ENCODE data around the gene GPER1. TPM values are rescaled to one million over a fixed set of nuclear protein-coding genes. Genes with fewer than 3 reads are reported as not detected.

The GPER1 gene
- total and polyA plus RNA-seq, 7 experiments from 2014 or later: 0.13 to 1.3 (median 0.34) TPM; not detected in 3

DNA sequence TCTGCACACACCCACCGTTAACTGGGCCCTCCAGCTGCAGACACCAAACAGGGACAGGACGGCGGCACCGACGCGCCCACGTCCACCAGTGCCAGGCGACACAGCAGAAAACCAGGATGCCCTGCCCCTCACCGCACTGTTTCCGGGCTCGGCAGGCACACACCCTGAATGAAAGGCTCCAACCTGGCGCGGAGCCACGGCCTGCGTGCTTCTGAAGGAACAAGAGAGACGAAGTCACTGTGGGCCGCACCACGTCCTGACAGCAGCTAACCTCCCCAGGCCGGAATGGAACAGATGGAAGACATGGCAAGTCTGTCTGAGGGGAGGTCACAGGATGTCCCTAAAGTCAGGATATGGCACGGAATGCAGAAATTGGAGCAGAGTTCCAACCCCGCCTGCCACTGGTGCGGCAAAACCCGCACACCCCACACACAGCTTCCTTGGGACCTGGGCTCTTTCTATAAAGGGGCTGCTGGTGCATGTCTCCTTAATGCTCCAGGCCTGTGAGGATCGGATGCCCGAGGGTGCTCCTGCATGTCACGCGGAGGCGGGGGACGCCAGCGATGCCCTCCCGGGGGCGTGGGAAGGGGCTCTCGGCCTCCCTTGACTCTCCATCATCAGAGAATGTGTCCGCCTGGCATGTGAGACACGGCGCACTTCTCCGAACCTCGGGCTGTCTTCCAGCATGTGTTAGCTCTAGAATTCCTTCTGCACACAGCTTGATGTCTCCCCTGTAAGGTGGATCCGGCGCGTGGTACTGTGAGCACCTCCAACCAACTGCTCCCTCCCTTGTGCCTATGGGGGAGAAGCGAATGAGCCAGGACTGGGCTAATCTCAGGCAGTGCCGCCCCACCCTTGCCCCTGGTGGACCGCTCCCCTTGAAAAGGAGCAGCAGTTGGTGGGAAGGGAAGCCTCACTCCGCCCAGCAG, 3.9 kb upstream of the GPER1 start:
- Histone ChIP-seq H3K4me1 (ENCODE audit: control insufficient read depth in 2 of 2, insufficient read depth in 2 of 2, low read length in 2 of 2) (peaks cover 3 to 6% of the 10 kb centered on the region in 2 donors), H3K4me3 (ENCODE audit: low read length) (no peak overlapping the region), H3K27ac (ENCODE audit: low read depth, low read length) (no peak overlapping the region), H3K36me3 (ENCODE audit: control insufficient read depth in 2 of 3, insufficient read depth in 3 of 3, low read length in 3 of 3) (no peaks in the 10 kb centered on the region), H3K9me3 (ENCODE audit: control insufficient read depth in 2 of 3, low read length in 3 of 3) (no peaks in the 10 kb centered on the region), H3K27me3 (ENCODE audit: control insufficient read depth in 2 of 2, insufficient read depth in 2 of 2, low read length in 2 of 2) (no peaks in the 10 kb centered on the region)
- Mint-ChIP-seq H3K9me3 (no peaks in the 10 kb centered on the region), H3K27ac (no peak overlapping the region), H3K4me3 (no peak overlapping the region), H3K4me1 (peaks cover 7 to 19% (median 12%) of the 10 kb centered on the region in 7 donors), H3K27me3 (peaks cover 0 to 3% (median 0%) of the 10 kb centered on the region in 5 donors), H3K36me3 (peaks cover 0 to 3% (median 0%) of the 10 kb centered on the region in 5 donors)
- ATAC-seq (no peak), DNase-seq (peak in 1 of 9 donors; percentile 6)
- intact Hi-C loops (cut with micrococcal nuclease): no loop called here
- CTCF ChIA-PET: interaction anchor here (0.6 kb wide), 2 partner anchors 9 to 347 kb away, joined by 3 to 7 read pairs; no protein-coding TSS in a partner anchor
- POLR2A ChIA-PET: no interaction called here

DNA sequence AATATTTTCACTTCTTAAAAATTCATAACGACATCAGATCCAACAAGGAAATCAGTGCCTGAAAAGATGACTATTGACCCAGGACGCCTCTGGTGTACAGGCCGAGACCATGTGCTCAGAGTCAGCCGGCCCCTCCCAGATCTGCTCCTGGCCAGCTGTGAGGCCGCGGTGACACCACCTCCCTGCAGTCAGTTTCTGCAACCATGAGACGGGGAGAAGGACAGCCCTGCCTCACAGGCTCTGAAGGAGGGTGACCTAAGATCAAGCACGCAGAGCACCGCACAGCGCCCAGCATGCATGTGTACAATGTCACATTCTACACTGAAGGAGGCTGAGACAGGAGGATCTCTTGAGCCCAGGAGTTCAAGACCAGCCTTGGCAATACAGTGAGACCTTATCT, 2.6 kb upstream of the GPER1 start:
- Histone ChIP-seq H3K9me3 (ENCODE audit: control insufficient read depth in 2 of 3, low read length in 3 of 3) (no peaks in the 10 kb centered on the region), H3K27me3 (ENCODE audit: control insufficient read depth in 2 of 2, insufficient read depth in 2 of 2, low read length in 2 of 2) (no peaks in the 10 kb centered on the region), H3K36me3 (ENCODE audit: control insufficient read depth in 2 of 3, insufficient read depth in 3 of 3, low read length in 3 of 3) (no peaks in the 10 kb centered on the region), H3K4me3 (ENCODE audit: low read length) (no peak overlapping the region), H3K27ac (ENCODE audit: low read depth, low read length) (no peak overlapping the region), H3K4me1 (ENCODE audit: control insufficient read depth in 2 of 2, insufficient read depth in 2 of 2, low read length in 2 of 2) (peaks cover 3 to 6% of the 10 kb centered on the region in 2 donors)
- DNase-seq (no peak), ATAC-seq (no peak)
- Mint-ChIP-seq H3K4me1 (peaks cover 7 to 20% (median 12%) of the 10 kb centered on the region in 7 donors), H3K27me3 (peaks cover 0 to 3% (median 0%) of the 10 kb centered on the region in 5 donors), H3K4me3 (no peak overlapping the region), H3K36me3 (peaks cover 0 to 3% (median 0%) of the 10 kb centered on the region in 5 donors), H3K9me3 (no peaks in the 10 kb centered on the region), H3K27ac (no peak overlapping the region)
- POLR2A ChIA-PET: no interaction called here
- CTCF ChIA-PET: interaction anchor here (1.0 to 2.5 kb wide), 2 partner anchors 15 to 90 kb away, joined by 3 to 20 read pairs; no protein-coding TSS in a partner anchor
- intact Hi-C loops (cut with micrococcal nuclease): loop anchor here in 1 of 2 donors (5.0 kb wide), 1 partner anchor 52 kb away; a partner anchor contains a TSS

- Mint-ChIP-seq H3K4me3 (no peak overlapping the region), H3K27me3 (peaks cover 0 to 3% (median 0%) of the 10 kb centered on the region in 5 donors), H3K27ac (no peak overlapping the region), H3K9me3 (no peaks in the 10 kb centered on the region), H3K36me3 (peaks cover 0 to 3% (median 0%) of the 10 kb centered on the region in 5 donors), H3K4me1 (peaks cover 7 to 20% (median 12%) of the 10 kb centered on the region in 7 donors)
- no peak overlapping the region for H3K4me3 ChIP-seq (ENCODE audit: low read length)
- intact Hi-C loops (cut with micrococcal nuclease): loop anchor here in 1 of 2 donors (2.0 to 5.0 kb wide), 2 partner anchors 51 to 91 kb away; a partner anchor contains a TSS
- CTCF ChIA-PET: interaction anchor here (0.5 to 2.5 kb wide), 8 partner anchors 9 to 89 kb away, joined by 3 to 20 read pairs (median 3); no protein-coding TSS in a partner anchor
- H3K27ac ChIP-seq (ENCODE audit: low read depth, low read length): no peak overlapping the region
- H3K27me3 ChIP-seq (ENCODE audit: control insufficient read depth in 2 of 2, insufficient read depth in 2 of 2, low read length in 2 of 2): no peaks in the 10 kb centered on the region
- no peaks in the 10 kb centered on the region for H3K36me3 ChIP-seq (ENCODE audit: control insufficient read depth in 2 of 3, insufficient read depth in 3 of 3, low read length in 3 of 3)
- DNase-seq (no peak), ATAC-seq (no peak)
- H3K9me3 ChIP-seq (ENCODE audit: control insufficient read depth in 2 of 3, low read length in 3 of 3): no peaks in the 10 kb centered on the region
- POLR2A ChIA-PET: interaction anchor here (0.6 to 1.1 kb wide), 3 partner anchors 34 to 84 kb away, joined by 3 to 4 read pairs (median 3); no protein-coding TSS in a partner anchor
- H3K4me1 ChIP-seq (ENCODE audit: control insufficient read depth in 2 of 2, insufficient read depth in 2 of 2, low read length in 2 of 2): peaks cover 3 to 6% of the 10 kb centered on the region in 2 donors
Observed at GRCh38 chr7:1085910-1086421, 1.9 kb upstream of the GPER1 start.

DNA sequence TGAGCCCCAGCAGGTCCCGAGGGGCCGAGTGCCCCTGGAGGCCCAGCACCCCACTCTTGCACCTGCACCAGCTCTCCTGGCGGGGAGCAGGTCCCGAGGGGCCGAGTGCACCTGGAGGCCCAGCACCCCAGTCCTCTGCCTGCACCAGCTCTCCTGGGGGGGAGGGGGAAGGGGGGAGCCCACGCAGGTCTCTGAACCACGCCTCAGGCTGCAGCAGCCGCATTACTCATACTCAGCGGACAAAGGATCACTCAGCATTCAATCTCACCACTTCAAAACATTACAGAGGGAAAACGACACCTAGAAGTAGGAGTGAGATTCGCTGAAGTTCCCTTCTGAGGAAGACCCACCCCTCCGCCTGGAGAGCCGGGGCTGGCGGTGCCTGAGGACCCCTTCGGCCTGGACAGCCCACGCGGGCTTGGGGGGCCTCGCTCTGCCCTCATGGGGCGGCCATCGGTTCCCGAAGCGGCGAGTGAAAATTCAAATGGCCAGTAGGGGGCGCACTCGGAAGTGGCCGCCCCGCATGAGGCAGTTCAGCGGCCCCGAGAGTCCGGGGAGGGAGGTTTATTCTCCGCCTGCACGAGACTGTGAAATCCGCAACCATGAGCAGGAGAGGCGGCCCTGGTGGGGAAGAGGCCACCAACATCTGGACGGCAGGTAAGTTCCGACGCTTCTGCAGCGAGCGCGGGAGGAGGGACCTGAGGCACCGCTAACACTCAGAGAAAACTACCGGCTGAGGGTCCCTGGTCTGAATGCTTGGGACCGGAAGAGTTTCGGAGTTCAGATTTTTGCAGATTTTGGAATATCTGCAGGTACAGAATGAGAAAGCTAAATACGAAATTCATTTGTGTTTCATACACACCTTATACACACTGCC, 1.1 kb upstream of the GPER1 start:
- Histone ChIP-seq H3K36me3 (ENCODE audit: control insufficient read depth in 2 of 3, insufficient read depth in 3 of 3, low read length in 3 of 3) (no peaks in the 10 kb centered on the region), H3K27me3 (ENCODE audit: control insufficient read depth in 2 of 2, insufficient read depth in 2 of 2, low read length in 2 of 2) (no peaks in the 10 kb centered on the region), H3K27ac (ENCODE audit: low read depth, low read length) (no peak overlapping the region), H3K4me1 (ENCODE audit: control insufficient read depth in 2 of 2, insufficient read depth in 2 of 2, low read length in 2 of 2) (peaks cover 3 to 6% of the 10 kb centered on the region in 2 donors), H3K4me3 (ENCODE audit: low read length) (peak overlapping the region; percentile 50), H3K9me3 (ENCODE audit: control insufficient read depth in 2 of 3, low read length in 3 of 3) (no peaks in the 10 kb centered on the region)
- Mint-ChIP-seq H3K4me3 (peak overlapping the region; percentile 59 to 86 (median 80)), H3K9me3 (no peaks in the 10 kb centered on the region), H3K4me1 (peaks cover 7 to 20% (median 12%) of the 10 kb centered on the region in 7 donors), H3K27ac (peak overlapping the region in 1 of 9 donors; percentile 82), H3K27me3 (peaks cover 0 to 3% (median 0%) of the 10 kb centered on the region in 5 donors), H3K36me3 (peaks cover 0 to 5% (median 0%) of the 10 kb centered on the region in 5 donors)
- ATAC-seq (peak; percentile 87), DNase-seq (peak; percentile 44 to 83 (median 71))
- CTCF ChIA-PET: interaction anchor here (0.5 to 2.5 kb wide), 9 partner anchors 8 to 88 kb away, joined by 3 to 20 read pairs (median 3); no protein-coding TSS in a partner anchor
- POLR2A ChIA-PET: interaction anchor here (1.0 to 1.1 kb wide), 2 partner anchors 82 to 83 kb away, joined by 3 to 4 read pairs; no protein-coding TSS in a partner anchor
- intact Hi-C loops (cut with micrococcal nuclease): loop anchor here (1.0 to 5.0 kb wide), 5 partner anchors 50 to 90 kb away; a partner anchor contains a TSS

GRCh38 chr7:1087465-1087814, 473 bp upstream of the GPER1 start:
- Histone ChIP-seq H3K4me3 (ENCODE audit: low read length) (peak overlapping the region; percentile 50), H3K9me3 (ENCODE audit: control insufficient read depth in 2 of 3, low read length in 3 of 3) (no peaks in the 10 kb centered on the region), H3K4me1 (ENCODE audit: control insufficient read depth in 2 of 2, insufficient read depth in 2 of 2, low read length in 2 of 2) (peaks cover 3 to 6% of the 10 kb centered on the region in 2 donors), H3K36me3 (ENCODE audit: control insufficient read depth in 2 of 3, insufficient read depth in 3 of 3, low read length in 3 of 3) (no peaks in the 10 kb centered on the region), H3K27me3 (ENCODE audit: control insufficient read depth in 2 of 2, insufficient read depth in 2 of 2, low read length in 2 of 2) (no peaks in the 10 kb centered on the region), H3K27ac (ENCODE audit: low read depth, low read length) (no peak overlapping the region)
- no peaks in the 10 kb centered on the region for H3K9me3 Mint-ChIP-seq
- peaks cover 7 to 20% (median 12%) of the 10 kb centered on the region in 7 donors for H3K4me1 Mint-ChIP-seq
- intact Hi-C loops (cut with micrococcal nuclease): loop anchor here (1.0 to 5.0 kb wide), 5 partner anchors 50 to 89 kb away; a partner anchor contains a TSS
- peaks cover 0 to 8% (median 0%) of the 10 kb centered on the region in 5 donors for H3K36me3 Mint-ChIP-seq
- ChIA-PET CTCF (interaction anchor here (1.6 to 2.5 kb wide), 2 partner anchors 81 to 88 kb away, joined by 4 to 20 read pairs; no protein-coding TSS in a partner anchor), POLR2A (no interaction called here)
- H3K4me3 Mint-ChIP-seq: peak overlapping the region in 9 of 10 donors; percentile 59 to 86 (median 80)
- DNase-seq (no peak), ATAC-seq (no peak)
- peaks cover 0 to 3% (median 0%) of the 10 kb centered on the region in 5 donors for H3K27me3 Mint-ChIP-seq
- H3K27ac Mint-ChIP-seq: no peak overlapping the region
